Measurements from ENCODE around the gene DBH.

DNA sequence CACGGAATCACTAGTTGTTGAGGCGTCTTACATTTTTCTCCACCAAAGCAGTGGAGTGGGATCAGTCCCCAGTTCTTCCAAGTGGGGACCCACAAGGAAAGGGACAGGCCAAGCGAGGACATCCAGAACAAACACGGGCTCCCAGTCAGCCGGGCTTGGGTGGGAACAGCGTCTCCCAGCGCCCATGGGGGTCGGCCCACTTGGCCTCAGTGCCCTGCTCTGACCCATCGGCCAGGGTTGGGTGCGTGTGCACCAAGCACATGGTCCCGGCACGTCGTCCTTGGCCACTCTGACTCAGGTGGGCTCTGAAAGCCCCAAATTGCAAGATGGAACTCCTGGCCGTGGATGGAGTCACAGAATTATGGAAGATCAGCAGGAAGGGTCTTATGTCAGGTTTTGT, 37.9 kb downstream of the DBH start:
- TF ChIP-seq, protein P1, sequence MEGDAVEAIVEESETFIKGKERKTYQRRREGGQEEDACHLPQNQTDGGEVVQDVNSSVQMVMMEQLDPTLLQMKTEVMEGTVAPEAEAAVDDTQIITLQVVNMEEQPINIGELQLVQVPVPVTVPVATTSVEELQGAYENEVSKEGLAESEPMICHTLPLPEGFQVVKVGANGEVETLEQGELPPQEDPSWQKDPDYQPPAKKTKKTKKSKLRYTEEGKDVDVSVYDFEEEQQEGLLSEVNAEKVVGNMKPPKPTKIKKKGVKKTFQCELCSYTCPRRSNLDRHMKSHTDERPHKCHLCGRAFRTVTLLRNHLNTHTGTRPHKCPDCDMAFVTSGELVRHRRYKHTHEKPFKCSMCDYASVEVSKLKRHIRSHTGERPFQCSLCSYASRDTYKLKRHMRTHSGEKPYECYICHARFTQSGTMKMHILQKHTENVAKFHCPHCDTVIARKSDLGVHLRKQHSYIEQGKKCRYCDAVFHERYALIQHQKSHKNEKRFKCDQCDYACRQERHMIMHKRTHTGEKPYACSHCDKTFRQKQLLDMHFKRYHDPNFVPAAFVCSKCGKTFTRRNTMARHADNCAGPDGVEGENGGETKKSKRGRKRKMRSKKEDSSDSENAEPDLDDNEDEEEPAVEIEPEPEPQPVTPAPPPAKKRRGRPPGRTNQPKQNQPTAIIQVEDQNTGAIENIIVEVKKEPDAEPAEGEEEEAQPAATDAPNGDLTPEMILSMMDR (IDR thresholded peaks at IDR 0.05) = no peak
- TF ChIP-seq POLR2A (IDR thresholded peaks at IDR 0.05) = no peak
